K562 (cell line): ENCODE measurements around the gene CBX2. TPM values are rescaled to one million over a fixed set of nuclear protein-coding genes. Genes with fewer than 3 reads are reported as not detected.

Experiments used
- ATAC-seq: fragments of 200-7000 bp; cut with Tn5 transposase; 3 replicates; pipeline ENCODE4 v1.9.1; 2020; ENCODE audit warnings: moderate library complexity
- BruUV-seq: library from RNA; stranded (reverse); fragments of 400-500 nt; replicated peaks from 2 replicates; lab custom pipeline; 2021; lab: Mats Ljungman, UMichigan
- CTCF ChIA-PET: fragments of 300-600 bp; formaldehyde crosslinking; extraction: SDS; loops from one replicate; lab custom pipeline; 2021; ENCODE audit warnings: low intra/inter-chr PET ratio; lab: Yijun Ruan, JAX
- POLR2A ChIA-PET: fragments of 300-600, 350-650 bp; sonication (Branson Sonifier 250); formaldehyde crosslinking; extraction: SDS; loops from one replicate; lab custom pipeline; 2021; ENCODE audit warnings: antibody characterized with exemption, inconsistent platforms; lab: Yijun Ruan, JAX
- DNase-seq, 4 experiments: peaks; one replicate each; pipeline versions ENCODE4 v3.0.0 to v3.0.0-alpha.2; 2011 to 2018; ENCODE audit warnings: low spot score in 3 of 4, mixed read lengths in 3 of 4; ENCODE audit errors: extremely low read depth in 1 of 4
- FAIRE-seq: peaks from 2 replicates; lab custom pipeline; 2011; peaks lifted over from hg19 to GRCh38; lab: Jason Lieb, UNC
- H2AFZ ChIP-seq: 2 replicates; pipeline ENCODE4 v1.6.0; 2011; ENCODE audit warnings: low read depth, low read length, control low read depth, inconsistent platforms
- H3K27ac ChIP-seq: fragments of 200-600 bp; 3 replicates; pipeline ENCODE4 v1.8.0; 2011; ENCODE audit warnings: low read depth, mild to moderate bottlenecking, control low read depth, inconsistent platforms, low read length, moderate library complexity, mixed read lengths; ENCODE audit errors: extremely low read depth
- H3K27me3 ChIP-seq, 2 experiments: fragments of 300-600 bp in 1 of 2; 2 replicates in 1 of 2; 3 replicates in 1 of 2; pipeline versions ENCODE4 v1.6.0 to v1.8.0; 2011; ENCODE audit warnings: inconsistent platforms in 2 of 2, low read length in 2 of 2, mild to moderate bottlenecking in 1 of 2, mixed read lengths in 1 of 2, moderate library complexity in 1 of 2; ENCODE audit not compliant: control insufficient read depth in 2 of 2, insufficient read depth in 2 of 2
- H3K36me3 ChIP-seq: fragments of 300-600 bp; 3 replicates; pipeline ENCODE4 v1.8.0; 2011; ENCODE audit warnings: mild to moderate bottlenecking, low read length, inconsistent platforms; ENCODE audit not compliant: control insufficient read depth, insufficient read depth
- H3K4me1 ChIP-seq, 2 experiments: fragments of 200-600 bp in 1 of 2; replicated peaks in 1 of 2; 2 replicates in 1 of 2; 3 replicates in 1 of 2; pipeline versions ENCODE4 v1.5.1 to v1.8.0; 2011; ENCODE audit warnings: inconsistent platforms in 2 of 2, low read length in 2 of 2, mild to moderate bottlenecking in 1 of 2, mixed read lengths in 1 of 2, moderate library complexity in 1 of 2; ENCODE audit not compliant: control insufficient read depth in 2 of 2, insufficient read depth in 2 of 2
- H3K4me2 ChIP-seq: 2 replicates; pipeline ENCODE4 v1.6.1; 2011; ENCODE audit warnings: low read length, control low read depth, inconsistent platforms, mixed read lengths; ENCODE audit not compliant: insufficient read depth
- H3K4me3 ChIP-seq: fragments of 200-600 bp; sonication (generic), shearing (Covaris generic); 2 replicates; pipeline ENCODE4 v1.5.1; 2016; ENCODE audit warnings: control low read depth, inconsistent platforms
- H3K79me2 ChIP-seq: fragments of 200-600 bp; 3 replicates; pipeline ENCODE4 v1.8.0; 2011; ENCODE audit warnings: low read length, inconsistent platforms; ENCODE audit not compliant: control insufficient read depth, insufficient read depth
- H3K9ac ChIP-seq, 2 experiments: 2 replicates each; pipeline versions ENCODE4 v1.6.0 to v1.6.1; 2011; ENCODE audit warnings: low read depth in 2 of 2, low read length in 2 of 2, control low read depth in 1 of 2, inconsistent platforms in 1 of 2, mild to moderate bottlenecking in 1 of 2, mixed read lengths in 1 of 2; ENCODE audit not compliant: insufficient read depth in 1 of 2
- H3K9me1 ChIP-seq: one replicate; pipeline ENCODE4 v1.6.0; 2011; ENCODE audit warnings: inconsistent platforms, mild to moderate bottlenecking, low read length, moderate library complexity; ENCODE audit not compliant: control insufficient read depth, insufficient read depth
- H3K9me3 ChIP-seq: replicated peaks from 2 replicates; pipeline ENCODE4 v1.5.1; 2011; ENCODE audit warnings: low read depth, low read length, inconsistent platforms; ENCODE audit not compliant: control insufficient read depth, insufficient read depth
- H4K20me1 ChIP-seq: replicated peaks from 2 replicates; pipeline ENCODE4 v1.6.1; 2011; ENCODE audit warnings: low read length, inconsistent platforms, mixed read lengths; ENCODE audit not compliant: control insufficient read depth, insufficient read depth
- CHD4 ChIP-seq: fragments of 200-600 bp; sonication (generic); IDR thresholded peaks from 3 replicates; pipeline ENCODE4 v1.6.1; 2012; ENCODE audit warnings: low read depth, mild to moderate bottlenecking, mixed read lengths, low read length, inconsistent platforms; ENCODE audit not compliant: insufficient read depth, insufficient replicate concordance, poor library complexity, severe bottlenecking
- EWSR1 ChIP-seq: fragments of 450-650 bp; IDR thresholded peaks from 2 replicates; pipeline ENCODE4 v1.6.1; 2018; ENCODE audit warnings: borderline replicate concordance, mild to moderate bottlenecking, low read depth, moderate library complexity; ENCODE audit not compliant: partially characterized antibody
- GATAD2B ChIP-seq: fragments of 450-650 bp; IDR thresholded peaks from 2 replicates; pipeline ENCODE4 v1.6.1; 2017; ENCODE audit warnings: mild to moderate bottlenecking, borderline replicate concordance
- JUND ChIP-seq, 2 experiments: IDR thresholded peaks; 2 replicates in 1 of 2; 3 replicates in 1 of 2; pipeline ENCODE4 v1.6.1; 2011; ENCODE audit warnings: borderline replicate concordance in 2 of 2, low read depth in 2 of 2, low read length in 2 of 2, improper control_type of control experiment in 1 of 2, missing biosample characterization in 1 of 2, missing genetic modification characterization in 1 of 2, missing genetic modification reagents in 1 of 2
- PRPF4 ChIP-seq: fragments of 200-400 bp; formaldehyde crosslinking; IDR thresholded peaks from one replicate; pipeline ENCODE4 v1.6.1; 2017; ENCODE audit warnings: low read length, low read depth, mild to moderate bottlenecking; ENCODE audit not compliant: insufficient read depth, poor library complexity, severe bottlenecking
- RBBP5 ChIP-seq: fragments of 200-600 bp; sonication (generic); IDR thresholded peaks from 2 replicates; pipeline ENCODE4 v1.6.1; 2012; ENCODE audit warnings: borderline replicate concordance, mild to moderate bottlenecking, low read length, control low read depth, inconsistent platforms; ENCODE audit not compliant: insufficient read depth, poor library complexity, severe bottlenecking
- SMC3 ChIP-seq: conservative IDR thresholded peaks from 2 replicates; pipeline ENCODE4 v1.6.1; 2011; ENCODE audit warnings: low read depth, low read length, improper control_type of control experiment; ENCODE audit not compliant: insufficient read depth
- WGBS: fragments of 100-300 bp; shearing (Covaris generic); methylation state at CpG from one replicate; pipeline ENCODE4 v1.1.6; 2016; ENCODE audit warnings: low coverage, mixed read lengths; ENCODE audit not compliant: insufficient coverage; ENCODE audit errors: missing lambda C conversion rate; 5-methylcytosine and 5-hydroxymethylcytosine counted together
- in situ Hi-C: fragments of 300-500 bp; cut with MboI; formaldehyde crosslinking; loops from 4 replicates; pipeline ENCODE4 v1.15.0; 2018; ENCODE audit warnings: inconsistent platforms, mixed read lengths
- intact Hi-C: fragments of 100-400 bp; cut with micrococcal nuclease; formaldehyde crosslinking; loops from 2 replicates; pipeline ENCODE4 v1.14.2; 2022
- polyA plus RNA-seq, 8 experiments: library from polyadenylated mRNA; depleted of rRNA in 4 of 8; stranded (reverse) in 5 of 8; unstranded in 3 of 8; fragments of >200 nt; fragmentation: Nextera tagmentation in 2 of 8; fragmentation: Illumina TruSeq in 1 of 8; extraction: Ambion mirVana in 2 of 8; extraction: Trizol in 1 of 8; gene quantifications; 2 replicates each; pipeline versions ENCODE4 v1.2.1 to v1.2.3, GENCODE V29; 2011 to 2014; ENCODE audit warnings: inconsistent platforms in 1 of 8, missing spikeins in 1 of 8
- total RNA-seq, 7 experiments: library from RNA; depleted of rRNA in 6 of 7; stranded (reverse); fragments of >200 nt in 6 of 7; fragmentation: Illumina TruSeq in 2 of 7; extraction: Trizol in 2 of 7; gene quantifications; 2 replicates each; pipeline versions ENCODE4 v1.2.1 to v1.2.3, GENCODE V29; 2011 to 2021; ENCODE audit warnings: low replicate concordance in 1 of 7
- TF ChIP-seq, protein P1 (sequence below): fragments of 450-650 bp; IDR thresholded peaks from 2 replicates; pipeline ENCODE4 v1.6.1; 2018; ENCODE audit not compliant: partially characterized antibody
- TF ChIP-seq, protein P2 (sequence below): sonication (generic); formaldehyde crosslinking; IDR thresholded peaks from 2 replicates; pipeline ENCODE4 v1.8.0; 2022; ENCODE audit warnings: missing genetic modification reagents, mild to moderate bottlenecking, moderate library complexity, borderline replicate concordance
- TF ChIP-seq, protein P3 (sequence below), 2 experiments: fragments of 450-650 bp; IDR thresholded peaks; 2 replicates each; pipeline ENCODE4 v1.6.1; 2016

The CBX2 gene
- total and polyA plus RNA-seq, 9 of the 15 experiments (the other 6 are each of a cell fraction or from before 2014, with no cell fraction given), result 0.66 to 26.9 (median 13.9) TPM

DNA sequence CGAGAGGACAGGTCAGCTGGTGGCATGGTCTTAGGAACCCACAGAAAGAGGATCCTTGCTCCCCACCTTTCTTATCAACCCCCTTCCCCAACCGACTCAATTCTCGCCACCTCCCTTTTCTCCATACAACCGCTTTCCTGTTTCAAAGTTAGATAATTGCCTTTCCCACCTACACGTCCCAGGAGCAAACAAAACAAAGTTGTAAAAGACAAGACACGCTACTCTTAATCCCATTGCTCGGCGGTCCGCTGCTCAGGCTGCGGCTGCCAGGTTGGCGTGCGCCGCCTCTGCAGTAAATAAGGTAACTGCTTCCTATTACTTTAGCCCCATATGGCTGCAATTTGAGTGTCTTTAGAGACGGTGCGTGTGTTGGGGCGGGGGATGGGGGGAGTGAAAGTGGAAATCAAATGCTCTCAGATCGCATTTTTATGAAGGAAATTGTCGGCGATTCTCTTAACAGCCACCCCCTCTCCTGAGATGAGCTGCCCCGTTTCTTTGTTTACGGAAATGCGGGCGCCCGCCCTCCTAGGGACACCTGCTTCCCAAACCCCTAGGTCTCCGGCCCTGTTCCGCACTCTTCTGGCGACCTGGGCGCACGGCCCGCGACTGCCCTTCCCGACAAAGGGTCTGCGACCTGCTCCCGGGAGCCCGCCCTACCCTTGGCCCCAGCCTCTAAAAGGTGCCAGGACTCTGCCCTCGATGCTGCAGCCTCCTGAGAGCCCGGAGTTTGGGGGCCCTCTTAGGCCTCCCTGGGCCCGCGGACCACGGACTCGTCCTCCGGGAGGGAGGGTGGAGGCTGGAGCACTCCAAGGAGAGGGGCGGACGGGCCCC lies 22.6 kb downstream of the CBX2 start:
- peak; percentile 64 for FAIRE-seq
- BruUV-seq, result no TSS peak
- H3K9me1 ChIP-seq, result no peaks in the 10 kb centered on the region
- peaks cover 12% of the 10 kb centered on the region for H3K79me2 ChIP-seq
- 68% methylated on average over 22 of the region's 44 CpGs for WGBS
- H4K20me1 ChIP-seq, result no peaks in the 10 kb centered on the region
- peaks cover 39 to 75% of the 10 kb centered on the region in 2 experiments for H3K4me1 ChIP-seq
- H2AFZ ChIP-seq, result peak overlapping the region; percentile 54; the same call in 1 of the 2 replicates
- 0 out of 3 replicates have a peak overlapping the region, but pooled peaks have one; percentile 17 for H3K27ac ChIP-seq
- in situ Hi-C loops, result loop anchor here (5.0 kb wide), 1 partner anchor 37 kb away; the partner anchor contains the start of gene CBX4
- peak overlapping the region; percentile 0 to 83; a peak in 3 of 4 replicates for H3K9ac ChIP-seq
- H3K27me3 ChIP-seq, result no peaks in the 10 kb centered on the region
- peak overlapping the region; percentile 19; the same call in 1 of the 2 replicates for H3K4me2 ChIP-seq
- peaks cover 4% of the 10 kb centered on the region; the same call in 2 of the 3 replicates for H3K36me3 ChIP-seq
- peaks cover 3% of the 10 kb centered on the region for H3K9me3 ChIP-seq
- no peak overlapping the region for H3K4me3 ChIP-seq
- ChIA-PET POLR2A (interaction anchor here (0.7 to 1.6 kb wide), 6 partner anchors 8 to 39 kb away, joined by 3 to 7 read pairs (median 3); partner anchors contain the start of gene CBX4), CTCF (no interaction called here)
- no peak for DNase-seq
- intact Hi-C loops, result loop anchor here (10.0 kb wide), 1 partner anchor 174 kb away; no protein-coding TSS in a partner anchor
- no peak for ATAC-seq
- no peak for TF ChIP-seq EWSR1
- TF ChIP-seq PRPF4, result peak; percentile 21
- TF ChIP-seq, protein P1, sequence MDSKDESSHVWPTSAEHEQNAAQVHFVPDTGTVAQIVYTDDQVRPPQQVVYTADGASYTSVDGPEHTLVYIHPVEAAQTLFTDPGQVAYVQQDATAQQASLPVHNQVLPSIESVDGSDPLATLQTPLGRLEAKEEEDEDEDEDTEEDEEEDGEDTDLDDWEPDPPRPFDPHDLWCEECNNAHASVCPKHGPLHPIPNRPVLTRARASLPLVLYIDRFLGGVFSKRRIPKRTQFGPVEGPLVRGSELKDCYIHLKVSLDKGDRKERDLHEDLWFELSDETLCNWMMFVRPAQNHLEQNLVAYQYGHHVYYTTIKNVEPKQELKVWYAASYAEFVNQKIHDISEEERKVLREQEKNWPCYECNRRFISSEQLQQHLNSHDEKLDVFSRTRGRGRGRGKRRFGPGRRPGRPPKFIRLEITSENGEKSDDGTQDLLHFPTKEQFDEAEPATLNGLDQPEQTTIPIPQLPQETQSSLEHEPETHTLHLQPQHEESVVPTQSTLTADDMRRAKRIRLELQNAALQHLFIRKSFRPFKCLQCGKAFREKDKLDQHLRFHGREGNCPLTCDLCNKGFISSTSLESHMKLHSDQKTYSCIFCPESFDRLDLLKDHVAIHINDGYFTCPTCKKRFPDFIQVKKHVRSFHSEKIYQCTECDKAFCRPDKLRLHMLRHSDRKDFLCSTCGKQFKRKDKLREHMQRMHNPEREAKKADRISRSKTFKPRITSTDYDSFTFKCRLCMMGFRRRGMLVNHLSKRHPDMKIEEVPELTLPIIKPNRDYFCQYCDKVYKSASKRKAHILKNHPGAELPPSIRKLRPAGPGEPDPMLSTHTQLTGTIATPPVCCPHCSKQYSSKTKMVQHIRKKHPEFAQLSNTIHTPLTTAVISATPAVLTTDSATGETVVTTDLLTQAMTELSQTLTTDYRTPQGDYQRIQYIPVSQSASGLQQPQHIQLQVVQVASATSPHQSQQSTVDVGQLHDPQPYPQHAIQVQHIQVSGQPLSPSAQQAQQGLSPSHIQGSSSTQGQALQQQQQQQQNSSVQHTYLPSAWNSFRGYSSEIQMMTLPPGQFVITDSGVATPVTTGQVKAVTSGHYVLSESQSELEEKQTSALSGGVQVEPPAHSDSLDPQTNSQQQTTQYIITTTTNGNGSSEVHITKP, result peak; percentile 62
- TF ChIP-seq, protein P2, sequence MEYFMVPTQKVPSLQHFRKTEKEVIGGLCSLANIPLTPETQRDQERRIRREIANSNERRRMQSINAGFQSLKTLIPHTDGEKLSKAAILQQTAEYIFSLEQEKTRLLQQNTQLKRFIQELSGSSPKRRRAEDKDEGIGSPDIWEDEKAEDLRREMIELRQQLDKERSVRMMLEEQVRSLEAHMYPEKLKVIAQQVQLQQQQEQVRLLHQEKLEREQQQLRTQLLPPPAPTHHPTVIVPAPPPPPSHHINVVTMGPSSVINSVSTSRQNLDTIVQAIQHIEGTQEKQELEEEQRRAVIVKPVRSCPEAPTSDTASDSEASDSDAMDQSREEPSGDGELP, result peak; percentile 31; the same call in 1 of the 2 replicates
- TF ChIP-seq, protein P3, sequence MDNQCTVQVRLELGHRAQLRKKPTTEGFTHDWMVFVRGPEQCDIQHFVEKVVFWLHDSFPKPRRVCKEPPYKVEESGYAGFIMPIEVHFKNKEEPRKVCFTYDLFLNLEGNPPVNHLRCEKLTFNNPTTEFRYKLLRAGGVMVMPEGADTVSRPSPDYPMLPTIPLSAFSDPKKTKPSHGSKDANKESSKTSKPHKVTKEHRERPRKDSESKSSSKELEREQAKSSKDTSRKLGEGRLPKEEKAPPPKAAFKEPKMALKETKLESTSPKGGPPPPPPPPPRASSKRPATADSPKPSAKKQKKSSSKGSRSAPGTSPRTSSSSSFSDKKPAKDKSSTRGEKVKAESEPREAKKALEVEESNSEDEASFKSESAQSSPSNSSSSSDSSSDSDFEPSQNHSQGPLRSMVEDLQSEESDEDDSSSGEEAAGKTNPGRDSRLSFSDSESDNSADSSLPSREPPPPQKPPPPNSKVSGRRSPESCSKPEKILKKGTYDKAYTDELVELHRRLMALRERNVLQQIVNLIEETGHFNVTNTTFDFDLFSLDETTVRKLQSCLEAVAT (IDR thresholded peaks at IDR 0.05), result peak in 1 of 2 experiments; percentile 71; a peak in 1 of 4 replicates
- TF ChIP-seq JUND (IDR thresholded peaks at IDR 0.05; ENCODE audit: borderline replicate concordance, low read depth, low read length), result no peak
- no peak for TF ChIP-seq JUND (tag; IDR thresholded peaks at IDR 0.05; ENCODE audit: borderline replicate concordance, low read depth, low read length)
- no peak for TF ChIP-seq CHD4
- no peak for TF ChIP-seq GATAD2B
- no peak for TF ChIP-seq RBBP5
- TF ChIP-seq SMC3, result no peak
